ENCODE data around the gene SLC17A4. TPM values are rescaled to one million over a fixed set of nuclear protein-coding genes. Genes with fewer than 3 reads are reported as not detected.

Gene SLC17A4
- total RNA-seq, 1 experiment from 2014 or later, result not detected

DNA sequence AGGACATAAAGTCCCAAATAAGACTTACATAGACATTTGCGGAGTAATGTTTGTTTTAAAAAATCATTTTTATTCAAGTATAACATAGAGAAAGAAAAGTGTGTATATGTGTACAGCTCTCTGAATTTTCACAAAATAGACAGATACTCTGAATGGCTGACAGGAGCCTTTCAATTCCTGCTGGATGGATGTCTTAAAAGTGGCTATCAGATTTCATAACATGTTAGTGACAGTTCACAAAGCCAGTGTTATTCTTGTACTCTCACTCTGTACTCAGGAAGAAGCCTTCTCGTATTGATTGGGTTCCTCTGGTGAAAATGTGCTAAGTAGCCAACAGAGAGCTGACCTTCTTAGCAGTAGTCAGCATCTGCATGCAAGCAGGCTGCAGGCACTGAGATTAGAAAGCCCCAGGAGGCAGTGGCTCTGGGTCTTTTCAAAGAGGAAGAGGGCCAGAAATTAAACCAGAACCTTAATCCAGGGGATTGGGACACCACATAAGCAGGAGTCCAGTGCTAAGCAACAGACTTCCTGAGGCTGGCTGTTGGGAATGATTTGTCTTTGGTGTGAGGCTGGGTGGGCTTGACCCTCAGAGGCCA lies 19.7 kb downstream of the SLC17A4 start:
- Histone ChIP-seq H3K27ac (ENCODE audit: low read length) (no peak overlapping the region), H3K36me3 (ENCODE audit: control insufficient read depth, insufficient read depth, low read length) (no peaks in the 10 kb centered on the region), H3K9me3 (ENCODE audit: control insufficient read depth, insufficient read depth, low read depth, low read length) (no peaks in the 10 kb centered on the region), H3K27me3 (ENCODE audit: control insufficient read depth, insufficient read depth, low read length) (peaks cover 2% of the 10 kb centered on the region; the same call in 1 of the 2 replicates), H3K4me1 (ENCODE audit: control insufficient read depth, insufficient read depth, low read length) (no peaks in the 10 kb centered on the region), H3K4me3 (ENCODE audit: low read depth in 2 of 2, low read length in 2 of 2) (no peak overlapping the region)
- TF ChIP-seq, protein P1, sequence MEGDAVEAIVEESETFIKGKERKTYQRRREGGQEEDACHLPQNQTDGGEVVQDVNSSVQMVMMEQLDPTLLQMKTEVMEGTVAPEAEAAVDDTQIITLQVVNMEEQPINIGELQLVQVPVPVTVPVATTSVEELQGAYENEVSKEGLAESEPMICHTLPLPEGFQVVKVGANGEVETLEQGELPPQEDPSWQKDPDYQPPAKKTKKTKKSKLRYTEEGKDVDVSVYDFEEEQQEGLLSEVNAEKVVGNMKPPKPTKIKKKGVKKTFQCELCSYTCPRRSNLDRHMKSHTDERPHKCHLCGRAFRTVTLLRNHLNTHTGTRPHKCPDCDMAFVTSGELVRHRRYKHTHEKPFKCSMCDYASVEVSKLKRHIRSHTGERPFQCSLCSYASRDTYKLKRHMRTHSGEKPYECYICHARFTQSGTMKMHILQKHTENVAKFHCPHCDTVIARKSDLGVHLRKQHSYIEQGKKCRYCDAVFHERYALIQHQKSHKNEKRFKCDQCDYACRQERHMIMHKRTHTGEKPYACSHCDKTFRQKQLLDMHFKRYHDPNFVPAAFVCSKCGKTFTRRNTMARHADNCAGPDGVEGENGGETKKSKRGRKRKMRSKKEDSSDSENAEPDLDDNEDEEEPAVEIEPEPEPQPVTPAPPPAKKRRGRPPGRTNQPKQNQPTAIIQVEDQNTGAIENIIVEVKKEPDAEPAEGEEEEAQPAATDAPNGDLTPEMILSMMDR (IDR thresholded peaks at IDR 0.05), result no peak
- TF ChIP-seq, protein P2, sequence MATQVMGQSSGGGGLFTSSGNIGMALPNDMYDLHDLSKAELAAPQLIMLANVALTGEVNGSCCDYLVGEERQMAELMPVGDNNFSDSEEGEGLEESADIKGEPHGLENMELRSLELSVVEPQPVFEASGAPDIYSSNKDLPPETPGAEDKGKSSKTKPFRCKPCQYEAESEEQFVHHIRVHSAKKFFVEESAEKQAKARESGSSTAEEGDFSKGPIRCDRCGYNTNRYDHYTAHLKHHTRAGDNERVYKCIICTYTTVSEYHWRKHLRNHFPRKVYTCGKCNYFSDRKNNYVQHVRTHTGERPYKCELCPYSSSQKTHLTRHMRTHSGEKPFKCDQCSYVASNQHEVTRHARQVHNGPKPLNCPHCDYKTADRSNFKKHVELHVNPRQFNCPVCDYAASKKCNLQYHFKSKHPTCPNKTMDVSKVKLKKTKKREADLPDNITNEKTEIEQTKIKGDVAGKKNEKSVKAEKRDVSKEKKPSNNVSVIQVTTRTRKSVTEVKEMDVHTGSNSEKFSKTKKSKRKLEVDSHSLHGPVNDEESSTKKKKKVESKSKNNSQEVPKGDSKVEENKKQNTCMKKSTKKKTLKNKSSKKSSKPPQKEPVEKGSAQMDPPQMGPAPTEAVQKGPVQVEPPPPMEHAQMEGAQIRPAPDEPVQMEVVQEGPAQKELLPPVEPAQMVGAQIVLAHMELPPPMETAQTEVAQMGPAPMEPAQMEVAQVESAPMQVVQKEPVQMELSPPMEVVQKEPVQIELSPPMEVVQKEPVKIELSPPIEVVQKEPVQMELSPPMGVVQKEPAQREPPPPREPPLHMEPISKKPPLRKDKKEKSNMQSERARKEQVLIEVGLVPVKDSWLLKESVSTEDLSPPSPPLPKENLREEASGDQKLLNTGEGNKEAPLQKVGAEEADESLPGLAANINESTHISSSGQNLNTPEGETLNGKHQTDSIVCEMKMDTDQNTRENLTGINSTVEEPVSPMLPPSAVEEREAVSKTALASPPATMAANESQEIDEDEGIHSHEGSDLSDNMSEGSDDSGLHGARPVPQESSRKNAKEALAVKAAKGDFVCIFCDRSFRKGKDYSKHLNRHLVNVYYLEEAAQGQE (IDR thresholded peaks at IDR 0.05; ENCODE audit: insufficient read depth in 1 of 2, low read depth in 2 of 2, low read length in 1 of 2), result no peak
- TF ChIP-seq POLR2AphosphoS5 (IDR thresholded peaks at IDR 0.05; ENCODE audit: low read depth, low read length), result no peak
- TF ChIP-seq SIN3A (IDR thresholded peaks at IDR 0.05; ENCODE audit: borderline replicate concordance, insufficient read depth, low read depth, low read length), result no peak
- TF ChIP-seq TCF7L2 (IDR thresholded peaks at IDR 0.05; ENCODE audit: low read depth, low read length), result no peak
- in situ Hi-C loops (cut with HindIII; ENCODE audit: low pct_unique_long_range_greater_than_20kb, low sequenced_read_pairs) (no loop called here), intact Hi-C loops (cut with micrococcal nuclease; ENCODE audit: unreplicated experiment) (no loop called here)
- CTCF ChIA-PET, result no interaction called here
- DNase-seq (ENCODE audit: low read depth, low spot score), result no peak
- POLR2A ChIA-PET, result no interaction called here
- no TSS peak for BruUV-seq (replicated peaks)
- no peak for ATAC-seq

DNA sequence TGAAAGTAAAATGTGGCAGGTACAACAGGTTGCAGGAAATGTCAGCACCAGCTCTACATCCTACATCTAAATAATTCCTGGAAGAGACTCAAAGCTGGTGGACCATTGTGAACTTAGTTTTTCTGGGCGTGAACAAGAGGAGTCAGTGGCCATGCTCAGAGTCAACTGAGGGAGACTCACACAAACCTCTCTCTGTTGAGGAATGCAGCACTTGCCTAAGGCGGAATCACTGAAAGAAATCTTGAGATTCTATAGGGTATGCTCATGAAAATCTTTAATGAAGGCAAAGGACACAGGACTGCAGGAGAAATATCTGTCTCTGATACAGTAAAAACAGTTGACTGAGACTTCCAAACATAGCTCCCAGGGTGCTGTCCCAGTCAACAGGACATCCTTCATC lies 22.5 kb downstream of the SLC17A4 start:
- H3K4me1 ChIP-seq (ENCODE audit: control insufficient read depth, insufficient read depth, low read length), result no peaks in the 10 kb centered on the region
- H3K9me3 ChIP-seq (ENCODE audit: control insufficient read depth, insufficient read depth, low read depth, low read length), result no peaks in the 10 kb centered on the region
- no TSS peak for BruUV-seq (replicated peaks)
- H3K36me3 ChIP-seq (ENCODE audit: control insufficient read depth, insufficient read depth, low read length), result no peaks in the 10 kb centered on the region
- TF ChIP-seq, protein P1 (IDR thresholded peaks at IDR 0.05), result no peak
- TF ChIP-seq SIN3A (IDR thresholded peaks at IDR 0.05; ENCODE audit: borderline replicate concordance, insufficient read depth, low read depth, low read length) (no peak), TCF7L2 (IDR thresholded peaks at IDR 0.05; ENCODE audit: low read depth, low read length) (no peak), POLR2AphosphoS5 (IDR thresholded peaks at IDR 0.05; ENCODE audit: low read depth, low read length) (no peak)
- TF ChIP-seq, protein P2 (IDR thresholded peaks at IDR 0.05; ENCODE audit: insufficient read depth in 1 of 2, low read depth in 2 of 2, low read length in 1 of 2), result no peak
- no peak overlapping the region for H3K27ac ChIP-seq (ENCODE audit: low read length)
- H3K4me3 ChIP-seq (ENCODE audit: low read depth in 2 of 2, low read length in 2 of 2), result no peak overlapping the region
- ChIA-PET CTCF (no interaction called here), POLR2A (no interaction called here)
- intact Hi-C loops (cut with micrococcal nuclease; ENCODE audit: unreplicated experiment) (no loop called here), in situ Hi-C loops (cut with HindIII; ENCODE audit: low pct_unique_long_range_greater_than_20kb, low sequenced_read_pairs) (no loop called here)
- H3K27me3 ChIP-seq (ENCODE audit: control insufficient read depth, insufficient read depth, low read length), result peaks cover 2% of the 10 kb centered on the region; the same call in 1 of the 2 replicates
- ATAC-seq (no peak), DNase-seq (ENCODE audit: low read depth, low spot score) (no peak)

All from Panc1 (cell line).